HG03439 (cell line): ENCODE data around the gene CASS4.
"Not testable (repeated sequence)": the region's sequence is repeated elsewhere in the genome, so short reads cannot be mapped to it uniquely, and the experiment has no call there.

ENCODE experiments used
- ATAC-seq: cut with Tn5 transposase; IDR thresholded peaks from one replicate; pipeline ENCODE4 v1.9.1; 2021; ENCODE audit warnings: mild to moderate bottlenecking, moderate library complexity; ENCODE audit not compliant: unreplicated experiment

CASS4 gene, protein sequence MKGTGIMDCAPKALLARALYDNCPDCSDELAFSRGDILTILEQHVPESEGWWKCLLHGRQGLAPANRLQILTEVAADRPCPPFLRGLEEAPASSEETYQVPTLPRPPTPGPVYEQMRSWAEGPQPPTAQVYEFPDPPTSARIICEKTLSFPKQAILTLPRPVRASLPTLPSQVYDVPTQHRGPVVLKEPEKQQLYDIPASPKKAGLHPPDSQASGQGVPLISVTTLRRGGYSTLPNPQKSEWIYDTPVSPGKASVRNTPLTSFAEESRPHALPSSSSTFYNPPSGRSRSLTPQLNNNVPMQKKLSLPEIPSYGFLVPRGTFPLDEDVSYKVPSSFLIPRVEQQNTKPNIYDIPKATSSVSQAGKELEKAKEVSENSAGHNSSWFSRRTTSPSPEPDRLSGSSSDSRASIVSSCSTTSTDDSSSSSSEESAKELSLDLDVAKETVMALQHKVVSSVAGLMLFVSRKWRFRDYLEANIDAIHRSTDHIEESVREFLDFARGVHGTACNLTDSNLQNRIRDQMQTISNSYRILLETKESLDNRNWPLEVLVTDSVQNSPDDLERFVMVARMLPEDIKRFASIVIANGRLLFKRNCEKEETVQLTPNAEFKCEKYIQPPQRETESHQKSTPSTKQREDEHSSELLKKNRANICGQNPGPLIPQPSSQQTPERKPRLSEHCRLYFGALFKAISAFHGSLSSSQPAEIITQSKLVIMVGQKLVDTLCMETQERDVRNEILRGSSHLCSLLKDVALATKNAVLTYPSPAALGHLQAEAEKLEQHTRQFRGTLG

DNA sequence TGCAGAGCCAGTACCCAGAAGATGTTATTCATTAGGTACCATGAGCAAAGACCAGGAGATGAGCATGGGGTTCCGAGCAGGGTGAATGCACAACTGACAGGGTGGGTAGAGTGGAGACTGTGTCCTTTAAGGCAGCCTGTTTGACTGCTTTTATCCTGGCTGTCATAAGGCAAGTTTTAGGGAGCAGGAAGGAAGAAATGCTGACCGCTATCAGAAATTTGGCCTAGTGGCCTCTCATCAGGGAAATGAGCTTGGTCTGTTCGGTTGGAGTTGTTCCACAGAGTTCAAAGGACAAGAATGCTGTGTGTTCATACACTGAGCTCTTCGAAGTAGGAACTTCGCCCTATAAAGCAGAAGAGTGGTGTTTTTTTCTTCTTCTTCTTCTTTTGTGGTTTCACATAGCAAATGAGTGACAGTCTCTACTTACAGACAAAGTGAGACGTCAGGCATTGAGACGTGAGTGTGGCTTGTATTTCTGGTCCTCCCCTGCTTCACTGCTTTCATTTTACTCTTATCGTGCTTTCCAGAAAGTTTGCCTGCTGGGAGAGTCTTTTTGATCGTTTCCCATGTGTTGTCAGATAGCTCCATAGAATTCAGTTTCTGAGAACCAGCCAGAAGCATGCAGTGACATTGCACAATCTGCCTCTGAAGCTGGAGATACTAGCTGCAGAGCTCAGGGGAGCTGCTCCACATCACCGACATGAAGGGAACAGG is at the start of gene CASS4:
Gene CASS4, plus strand, starts transcription at position 502 of the 714 bp plus-strand sequence. Its CDS starts 199 bp downstream, at position 701.
- no peak for ATAC-seq

DNA sequence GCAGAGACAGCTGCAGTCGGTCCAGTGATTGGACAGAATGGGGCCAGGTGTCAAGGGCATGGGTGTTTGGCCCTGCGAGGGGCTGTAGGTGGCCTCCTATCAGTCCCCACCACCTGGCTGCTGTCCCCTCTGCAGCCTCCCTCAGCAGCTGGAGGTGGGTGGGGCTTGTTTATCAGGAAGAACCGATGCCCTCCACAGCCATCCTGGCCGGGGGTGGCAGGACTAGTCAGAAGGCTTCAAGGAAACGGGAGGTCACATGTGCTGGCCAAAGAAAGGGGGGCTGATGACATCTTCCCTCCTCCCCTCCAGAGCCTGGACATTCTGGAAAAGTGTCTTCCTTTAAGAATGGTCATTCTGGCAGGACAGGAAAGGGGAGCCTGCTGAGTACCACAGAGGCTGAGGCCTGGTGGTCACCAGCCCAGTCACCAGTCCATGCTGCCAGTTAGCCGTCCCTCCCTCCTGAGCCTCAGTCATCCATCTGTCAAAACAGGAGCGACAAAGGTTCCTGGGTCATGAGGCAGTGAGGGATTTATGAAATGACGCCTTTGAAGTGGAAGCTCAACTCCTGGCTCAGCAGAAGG is 49.1 kb upstream of the CASS4 start:
- ATAC-seq: no peak

DNA sequence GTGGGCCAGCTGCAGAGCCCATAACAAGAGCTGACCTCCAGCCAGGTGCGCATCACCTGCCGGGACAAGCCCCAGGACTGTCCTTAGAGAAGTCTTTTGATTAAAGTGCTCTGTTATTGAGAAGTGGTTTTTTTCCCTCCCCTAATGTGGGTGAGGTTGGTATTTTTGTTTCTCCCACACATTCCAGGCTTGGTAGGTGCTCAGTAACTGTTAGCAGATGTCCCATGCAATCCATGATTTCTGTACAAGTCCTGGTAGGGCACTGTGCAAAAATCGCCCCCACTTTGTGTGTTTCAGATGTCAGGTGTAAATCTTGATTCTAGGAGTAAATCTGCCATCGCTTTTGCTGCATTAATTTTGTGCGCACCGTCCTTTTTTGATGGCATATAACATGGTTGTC is 48.6 kb upstream of the CASS4 start:
- no peak for ATAC-seq

DNA sequence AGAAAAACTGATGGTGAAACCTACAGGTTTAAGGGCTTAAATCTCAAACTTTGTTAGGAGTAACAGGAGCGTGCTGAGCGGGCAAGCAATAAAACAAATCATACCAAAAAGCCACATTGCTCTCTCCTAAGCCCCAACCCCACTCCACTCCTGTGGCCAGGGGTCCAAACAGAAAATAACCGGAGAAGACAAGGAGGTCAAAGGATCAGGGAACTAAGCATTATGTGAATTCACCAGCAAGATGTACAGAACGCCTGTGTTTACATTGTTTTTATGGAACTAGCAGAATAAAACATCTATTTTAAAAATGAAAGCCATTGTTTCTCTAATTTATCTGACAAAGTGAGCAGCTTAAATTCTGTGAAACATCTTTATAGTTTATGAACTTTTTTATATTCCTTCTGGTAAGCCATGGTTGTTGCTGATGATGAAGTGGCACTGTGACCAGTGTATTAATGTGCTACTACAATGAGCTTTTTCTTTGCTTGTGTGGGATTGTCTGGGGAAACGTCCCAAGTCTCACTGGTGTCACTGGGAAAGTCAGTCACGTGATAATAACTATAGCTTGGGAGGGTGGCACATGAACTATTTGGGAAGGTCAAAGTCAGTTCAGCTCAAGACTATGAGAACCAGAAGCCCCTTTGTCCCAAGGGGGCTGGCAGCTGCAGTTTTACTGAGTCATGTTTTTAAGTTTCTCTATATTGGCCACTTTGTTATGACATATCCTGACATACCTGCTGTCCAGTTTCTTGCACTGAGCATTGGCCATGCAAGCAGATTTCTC is 43.5 kb upstream of the CASS4 start:
- ATAC-seq: no peak

DNA sequence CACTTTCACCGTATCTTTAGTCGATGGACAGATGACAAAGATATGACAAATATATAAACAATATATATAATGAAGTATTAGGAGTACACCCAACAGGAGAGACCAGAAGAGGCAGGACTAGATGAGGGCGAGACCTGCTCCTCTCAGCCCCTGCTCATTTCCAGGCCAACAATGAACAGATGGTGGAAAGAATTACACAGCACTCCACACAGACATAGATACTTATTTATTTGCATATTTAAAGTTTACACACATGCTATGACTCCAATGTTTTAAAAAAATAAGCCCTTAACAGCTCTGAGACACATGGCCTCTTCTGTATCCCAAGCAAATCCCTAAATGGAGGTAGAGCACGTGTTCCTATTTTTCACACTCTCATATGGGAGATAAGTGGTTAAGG is 42.9 kb upstream of the CASS4 start:
- no peak for ATAC-seq

DNA sequence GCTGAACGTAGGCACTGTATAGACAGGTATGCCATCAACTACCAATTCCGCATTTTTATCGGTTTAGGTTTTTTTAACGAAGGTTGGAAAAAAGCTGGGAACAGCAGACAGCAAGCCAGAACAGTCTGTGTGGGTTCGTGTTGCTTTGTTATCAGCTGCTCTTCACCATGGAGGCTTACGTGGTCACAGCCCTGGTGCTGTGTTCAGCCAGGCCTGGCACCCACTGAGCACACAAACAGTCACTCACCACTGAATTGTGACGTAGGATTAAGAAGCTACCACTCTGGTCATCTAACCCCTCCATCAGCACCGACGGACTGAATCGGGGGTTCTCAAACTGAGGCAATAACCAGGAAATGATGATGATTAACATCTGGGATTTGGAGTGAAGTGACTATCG is 40.1 kb upstream of the CASS4 start:
- ATAC-seq: no peak

DNA sequence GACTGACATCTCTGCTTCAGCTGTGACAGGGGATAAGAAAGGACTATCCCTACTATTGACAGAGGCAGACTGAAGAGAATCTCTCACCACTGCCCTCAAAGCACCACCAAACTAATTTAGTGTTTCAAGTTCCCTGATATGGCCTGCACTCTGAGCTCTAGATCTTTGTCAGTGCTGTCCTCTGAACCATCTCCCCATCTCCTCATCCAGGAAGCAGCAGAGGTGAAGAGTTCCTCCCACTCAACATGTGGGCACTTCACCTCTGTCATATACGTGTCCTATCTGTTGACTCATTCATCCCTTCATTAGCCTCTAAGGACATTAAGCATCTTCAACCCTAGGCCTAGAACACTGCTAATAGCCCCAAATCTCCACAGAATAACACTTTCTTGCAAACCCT is 39.2 kb upstream of the CASS4 start:
- no peak for ATAC-seq

DNA sequence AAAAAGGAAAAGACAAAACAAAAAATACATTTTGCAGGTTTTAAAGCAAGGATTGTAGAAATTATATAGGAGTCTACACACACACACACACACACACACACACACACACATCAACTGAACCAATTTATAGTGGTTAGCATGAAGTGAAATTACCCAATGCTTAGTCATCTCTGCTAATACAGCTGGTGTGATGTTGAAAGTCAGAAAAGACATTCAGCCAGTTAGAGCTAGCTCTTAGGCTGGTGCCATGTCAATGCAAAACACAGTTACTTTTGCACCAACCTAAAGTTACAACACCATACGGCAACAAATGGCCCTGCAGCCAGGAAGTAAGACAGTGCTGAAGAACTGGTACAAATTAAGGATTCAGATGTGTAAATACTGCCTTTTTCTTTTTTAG is 38.1 kb upstream of the CASS4 start:
- no peak for ATAC-seq

DNA sequence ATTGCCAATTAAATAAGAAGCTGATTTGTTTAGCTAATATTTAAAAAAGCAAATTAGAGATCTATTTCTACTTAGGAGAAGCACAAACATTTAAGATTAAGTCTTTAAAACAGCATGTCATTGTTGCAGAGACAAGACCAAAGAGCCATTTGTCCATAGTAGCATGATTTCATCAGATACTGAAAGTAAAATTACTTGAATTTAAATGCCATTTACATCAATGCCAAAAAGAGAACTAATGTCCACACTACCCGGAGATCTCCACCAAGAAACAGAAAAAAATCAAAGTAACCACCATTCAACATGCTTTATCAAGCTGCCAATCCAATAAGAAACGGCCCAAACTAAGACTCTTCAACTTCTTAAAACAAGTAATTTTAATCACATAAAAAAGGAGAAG is 35.7 kb upstream of the CASS4 start:
- no peak for ATAC-seq

DNA sequence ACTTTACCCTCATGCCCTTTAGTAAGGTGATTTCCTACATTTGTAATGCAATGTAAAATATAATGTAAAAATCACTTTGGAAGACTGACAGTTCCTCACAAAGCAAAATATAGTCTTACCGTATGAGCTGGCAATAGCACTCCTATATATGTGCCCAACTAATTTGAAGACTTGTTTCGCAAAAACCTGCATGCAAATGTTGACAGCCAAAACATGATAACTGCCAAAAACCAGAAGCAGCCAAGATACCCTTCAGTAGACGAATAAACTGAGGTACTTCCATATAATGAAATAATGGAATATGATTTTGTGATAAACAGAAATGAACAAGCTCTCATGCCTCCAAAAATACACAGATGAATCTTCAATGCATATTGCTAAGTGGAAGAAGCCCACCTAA is 33.7 kb upstream of the CASS4 start:
- no peak for ATAC-seq

DNA sequence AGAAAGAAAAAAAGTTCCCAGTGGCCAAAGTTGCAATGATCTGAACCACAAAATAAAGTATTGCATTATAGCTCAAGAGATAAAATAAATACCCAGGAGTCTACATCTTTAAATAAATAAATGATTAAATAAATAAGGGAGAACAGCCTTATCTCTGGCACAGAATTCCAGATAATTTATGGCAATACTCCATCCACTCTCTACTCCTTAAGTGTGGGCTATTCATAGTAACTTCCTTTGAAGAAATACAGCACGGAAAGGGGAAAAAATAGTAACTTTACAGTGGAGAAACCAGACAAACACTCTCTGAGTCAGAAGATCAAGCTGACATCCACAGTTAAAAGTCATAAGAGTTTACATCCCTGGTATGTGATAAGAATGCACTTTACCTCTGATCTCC is 31.7 kb upstream of the CASS4 start:
- no peak for ATAC-seq

DNA sequence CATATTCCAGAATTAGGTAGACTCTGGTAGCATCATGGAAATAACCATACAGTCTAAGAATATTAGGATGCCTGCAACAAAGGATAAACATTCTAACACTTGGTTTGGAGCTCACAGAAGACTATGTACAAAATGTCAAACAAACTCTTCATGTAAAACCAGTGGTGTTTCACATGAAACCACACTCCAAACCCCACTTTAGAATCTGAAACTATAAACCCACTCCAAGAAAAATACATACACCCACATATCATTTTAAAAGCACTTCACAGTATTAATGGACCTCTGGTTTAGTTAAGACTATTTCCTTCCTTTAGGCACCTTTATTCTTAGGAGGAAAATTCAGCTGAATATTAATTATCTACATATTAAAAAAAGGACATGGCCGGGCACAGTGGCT is 30.6 kb upstream of the CASS4 start:
- no peak for ATAC-seq

DNA sequence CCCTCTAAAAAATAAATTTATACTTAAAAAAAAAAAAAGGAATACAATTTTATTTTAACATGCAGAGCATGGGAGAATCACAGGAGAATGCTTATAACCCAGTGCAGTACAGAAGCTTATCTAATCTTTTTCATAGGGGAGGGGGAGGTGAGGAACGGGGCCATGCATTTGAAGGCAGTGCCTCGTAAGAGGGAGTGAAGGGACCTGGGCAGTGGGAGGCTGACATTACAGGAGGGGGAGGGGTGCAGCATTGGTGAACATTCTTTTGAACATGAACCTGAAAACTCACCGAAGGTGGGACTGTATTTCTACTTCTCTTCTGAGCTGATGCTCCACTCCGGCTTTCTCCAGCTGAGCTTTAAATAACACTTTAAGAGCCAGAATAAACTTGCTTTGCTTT is 29.4 kb upstream of the CASS4 start:
- ATAC-seq: no peak

DNA sequence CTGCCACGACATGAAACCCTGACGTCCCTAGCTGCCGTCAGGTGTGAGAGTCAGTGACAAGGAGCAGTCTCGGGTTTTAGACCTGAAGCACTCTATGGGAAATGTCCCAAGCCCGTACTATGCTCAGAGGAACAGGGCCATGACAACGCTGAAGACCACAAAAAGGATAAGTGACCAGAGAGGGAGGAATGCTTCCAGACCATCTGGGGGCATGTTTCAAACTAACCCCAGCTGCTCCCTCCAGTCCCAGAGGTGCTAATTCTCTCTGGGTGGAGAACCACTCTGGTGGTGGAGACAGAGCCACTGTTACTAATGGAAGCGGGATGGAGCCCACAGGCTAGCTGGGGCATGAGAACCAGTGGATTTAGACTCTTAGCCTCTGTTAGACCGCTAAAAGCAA is 28.7 kb upstream of the CASS4 start:
- no peak for ATAC-seq

DNA sequence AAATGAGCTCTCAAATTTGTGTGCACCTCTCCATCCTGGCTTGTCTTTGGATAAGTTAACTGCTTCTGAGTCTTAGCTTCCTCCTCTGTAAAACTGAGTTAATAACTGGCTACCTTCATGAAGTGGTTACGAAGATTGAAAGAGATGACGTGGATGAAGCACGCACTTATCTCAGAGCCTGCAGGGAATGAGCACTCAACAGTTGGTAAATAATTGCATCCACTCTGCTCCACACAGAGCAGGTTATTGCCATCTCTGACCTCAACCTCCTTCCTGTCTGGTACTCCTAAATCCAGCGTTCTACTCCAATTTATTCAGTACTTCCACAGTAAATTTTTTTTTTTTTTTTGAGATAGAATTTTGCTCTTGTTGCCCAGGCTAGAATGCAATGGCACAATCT is 26.9 kb upstream of the CASS4 start:
- ATAC-seq: no peak

DNA sequence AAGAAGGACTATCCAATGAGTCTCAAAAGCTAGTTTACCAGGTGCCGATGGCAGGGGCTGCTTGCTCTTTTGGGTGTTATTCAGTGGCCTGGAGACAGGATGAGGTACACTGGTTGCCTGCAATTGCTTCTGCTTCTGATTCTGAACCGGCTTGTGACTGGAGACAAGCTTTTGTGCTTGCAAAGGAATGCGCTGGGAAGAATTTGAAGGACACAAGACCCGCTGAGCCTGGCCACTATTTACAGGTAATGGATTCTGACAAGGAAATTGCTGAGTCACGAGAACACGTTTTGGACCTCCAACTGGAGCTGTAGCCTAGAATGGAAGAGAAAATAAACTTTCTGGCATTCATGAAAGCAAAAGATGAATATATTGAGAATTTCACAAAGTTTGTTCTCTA is 25.8 kb upstream of the CASS4 start:
- ATAC-seq: no peak

DNA sequence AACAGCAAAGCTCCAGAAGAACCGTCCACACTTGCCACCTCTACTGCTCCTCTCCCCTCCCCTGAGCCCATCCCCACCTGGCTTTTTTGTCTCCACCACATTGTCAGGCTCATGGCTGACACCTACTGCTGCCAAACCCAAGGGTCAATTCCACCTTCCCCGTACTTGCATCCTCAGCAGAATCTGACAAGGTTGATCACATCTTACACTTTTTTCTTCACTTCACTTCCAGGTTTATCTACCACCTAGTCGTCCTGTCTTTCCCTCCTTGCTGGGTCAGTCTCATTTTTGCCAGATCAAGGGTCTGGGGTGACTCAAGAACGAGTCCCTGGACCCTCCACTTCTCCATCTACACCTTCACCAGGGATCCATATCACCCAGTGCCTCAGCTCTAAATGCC is 23.2 kb upstream of the CASS4 start:
- no peak for ATAC-seq

DNA sequence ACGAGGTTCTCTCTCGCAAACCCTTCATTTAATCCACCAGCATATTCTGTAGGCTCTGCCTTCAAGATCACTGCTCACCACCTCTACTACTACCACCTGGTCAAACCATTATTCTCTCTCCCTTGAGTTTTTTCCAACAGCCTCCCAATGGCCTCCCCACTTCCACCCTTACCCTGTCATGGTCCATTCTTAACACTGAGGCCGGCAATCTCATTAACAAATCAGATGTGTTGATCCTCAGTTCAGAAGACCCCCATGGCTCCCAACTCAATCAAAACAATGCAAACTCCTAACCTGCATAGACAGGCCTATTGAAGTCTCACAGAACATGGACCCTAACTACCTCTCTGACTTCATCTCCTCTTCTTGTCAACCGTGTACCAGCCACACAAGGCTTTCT is 22.3 kb upstream of the CASS4 start:
- no peak for ATAC-seq

DNA sequence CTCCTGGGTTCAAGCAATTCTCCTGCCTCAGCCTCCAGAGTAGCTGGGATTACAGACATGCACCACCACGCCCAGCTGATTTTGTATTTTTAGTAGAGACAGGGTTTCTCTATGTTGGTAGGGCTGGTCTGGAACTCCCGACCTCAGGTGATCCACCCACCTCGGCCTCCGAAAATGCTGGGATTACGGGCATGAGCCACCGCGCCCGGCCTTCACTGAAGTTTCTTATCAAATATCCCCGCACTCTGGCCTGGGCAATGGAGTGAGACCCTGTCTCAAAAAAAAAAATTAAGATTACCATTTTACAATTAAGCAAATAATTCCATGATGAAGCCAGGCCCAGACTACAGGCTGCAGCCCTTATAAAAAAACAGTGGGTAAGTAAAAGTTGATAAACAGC is 21.7 kb upstream of the CASS4 start:
- not testable (repeated sequence) for ATAC-seq

DNA sequence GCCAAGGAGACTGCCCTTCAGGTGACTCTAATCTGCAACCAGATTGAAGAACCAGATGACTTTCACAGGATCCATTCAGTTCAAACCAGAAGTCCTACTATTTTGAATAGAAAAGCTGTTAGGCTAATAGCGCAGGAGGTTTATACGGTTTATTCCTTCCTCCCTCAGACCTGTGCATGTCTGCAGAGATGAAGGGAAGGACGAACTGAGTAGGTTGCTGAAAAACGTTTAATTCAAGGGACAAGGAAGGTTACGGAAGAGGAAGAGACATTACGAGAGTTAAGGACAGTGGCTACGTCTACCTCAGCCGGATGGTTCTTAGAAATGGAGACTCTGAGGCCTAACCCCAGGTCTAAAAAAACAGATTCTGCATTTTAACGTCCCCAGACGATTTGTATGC is 21.0 kb upstream of the CASS4 start:
- ATAC-seq: no peak
